HepG2 (cell line): ENCODE data around the gene MMD2. TPM values are rescaled to one million over a fixed set of nuclear protein-coding genes. Genes with fewer than 3 reads are reported as not detected.

Source experiments
- ATF7-NPFF ChIP-seq: sonication (generic); formaldehyde crosslinking; IDR thresholded peaks from 2 replicates; pipeline ENCODE4 v1.8.1; 2023; ENCODE audit warnings: mild to moderate bottlenecking, low read depth, missing genetic modification reagents, moderate library complexity
- CEBPB ChIP-seq: IDR thresholded peaks from 2 replicates; pipeline ENCODE4 v1.6.1; 2011; ENCODE audit warnings: low read depth, low read length, improper control_type of control experiment, borderline replicate concordance
- EHMT2 ChIP-seq: fragments of 200-600 bp; sonication (generic); IDR thresholded peaks from 2 replicates; pipeline ENCODE4 v1.7.0; 2017; ENCODE audit warnings: antibody characterized with exemption, low read depth, low read length, borderline replicate concordance
- FOXK1 ChIP-seq: sonication (generic); formaldehyde crosslinking; IDR thresholded peaks from 2 replicates; pipeline ENCODE4 v1.4.0; 2020; ENCODE audit warnings: low read depth, missing genetic modification reagents, borderline replicate concordance
- HDAC2 ChIP-seq: sonication (generic); formaldehyde crosslinking; IDR thresholded peaks from 2 replicates; pipeline ENCODE4 v1.4.0; 2020; ENCODE audit warnings: missing genetic modification reagents
- POLR2AphosphoS2 ChIP-seq: IDR thresholded peaks from 2 replicates; pipeline ENCODE4 v1.6.1; 2011; ENCODE audit warnings: low read depth, low read length, improper control_type of control experiment
- RARA ChIP-seq: IDR thresholded peaks from 2 replicates; pipeline ENCODE4 v1.6.1; 2016; ENCODE audit warnings: missing genetic modification reagents, missing compliant biosample characterization
- RORA ChIP-seq: sonication (generic); formaldehyde crosslinking; IDR thresholded peaks from 2 replicates; pipeline ENCODE4 v1.5.0; 2020; ENCODE audit warnings: mild to moderate bottlenecking, missing genetic modification reagents, moderate library complexity
- SOX5 ChIP-seq: IDR thresholded peaks from 2 replicates; pipeline ENCODE4 v1.6.1; 2016; ENCODE audit warnings: borderline replicate concordance
- ZNF274 ChIP-seq: sonication (generic); formaldehyde crosslinking; IDR thresholded peaks from 2 replicates; pipeline ENCODE4 v1.5.1; 2020; ENCODE audit warnings: mild to moderate bottlenecking, missing genetic modification reagents
- ZNF382 ChIP-seq: sonication (generic); formaldehyde crosslinking; IDR thresholded peaks from 2 replicates; pipeline ENCODE4 v1.5.0; 2020; ENCODE audit warnings: missing genetic modification reagents, mild to moderate bottlenecking, borderline replicate concordance
- ZNF510 ChIP-seq: sonication (generic); formaldehyde crosslinking; IDR thresholded peaks from 2 replicates; pipeline ENCODE4 v1.4.0; 2020; ENCODE audit warnings: low read depth, mild to moderate bottlenecking, missing genetic modification reagents
- ZNF557 ChIP-seq: sonication (generic); formaldehyde crosslinking; IDR thresholded peaks from 2 replicates; pipeline ENCODE4 v1.4.0; 2020; ENCODE audit warnings: missing genetic modification reagents
- ZZZ3 ChIP-seq: sonication (generic); formaldehyde crosslinking; IDR thresholded peaks from 2 replicates; pipeline ENCODE4 v1.4.0; 2020; ENCODE audit warnings: missing genetic modification reagents, mild to moderate bottlenecking, borderline replicate concordance
- polyA plus RNA-seq, 8 experiments: library from polyadenylated mRNA; depleted of rRNA in 3 of 8; stranded (reverse) in 7 of 8; unstranded in 1 of 8; fragments of >200 nt; fragmentation: Illumina TruSeq in 4 of 8; extraction: Trizol in 4 of 8; gene quantifications; 2 replicates each; pipeline versions ENCODE4 v1.2.1 to v1.2.3, GENCODE V29; 2011 to 2016; ENCODE audit warnings: low read depth in 4 of 8, missing spikeins in 1 of 8, mixed read lengths in 1 of 8; ENCODE audit not compliant: insufficient read depth in 1 of 8
- total RNA-seq, 5 experiments: library from RNA; depleted of rRNA; stranded (reverse); fragments of >200 nt; fragmentation: Illumina TruSeq; extraction: Trizol; gene quantifications; 2 replicates each; pipeline ENCODE4 v1.2.3, GENCODE V29; 2016; ENCODE audit warnings: low read depth in 1 of 5
- TF ChIP-seq, protein P1 (sequence below): sonication (generic); formaldehyde crosslinking; IDR thresholded peaks from 2 replicates; pipeline ENCODE4 v1.4.0; 2020; ENCODE audit warnings: missing genetic modification reagents
- TF ChIP-seq, protein P2 (sequence below): sonication (generic); formaldehyde crosslinking; IDR thresholded peaks from 2 replicates; pipeline ENCODE4 v1.9.0; 2022; ENCODE audit warnings: missing genetic modification reagents, mild to moderate bottlenecking, borderline replicate concordance
- TF ChIP-seq, protein P3 (sequence below): sonication (generic); formaldehyde crosslinking; IDR thresholded peaks from 2 replicates; pipeline ENCODE4 v1.8.1; 2023; ENCODE audit warnings: missing genetic modification reagents, inconsistent platforms, borderline replicate concordance
- TF ChIP-seq, protein P4 (sequence below): sonication (generic); formaldehyde crosslinking; IDR thresholded peaks from 2 replicates; pipeline ENCODE4 v1.4.0; 2020; ENCODE audit warnings: missing genetic modification reagents
- TF ChIP-seq, protein P5 (sequence below): sonication (generic); formaldehyde crosslinking; IDR thresholded peaks from 2 replicates; pipeline ENCODE4 v1.5.0; 2020; ENCODE audit warnings: mild to moderate bottlenecking, missing genetic modification reagents

MMD2 gene
- total and polyA plus RNA-seq, 2 of the 13 experiments (the other 11 are each of a cell fraction or from before 2014, with no cell fraction given) = not detected

DNA sequence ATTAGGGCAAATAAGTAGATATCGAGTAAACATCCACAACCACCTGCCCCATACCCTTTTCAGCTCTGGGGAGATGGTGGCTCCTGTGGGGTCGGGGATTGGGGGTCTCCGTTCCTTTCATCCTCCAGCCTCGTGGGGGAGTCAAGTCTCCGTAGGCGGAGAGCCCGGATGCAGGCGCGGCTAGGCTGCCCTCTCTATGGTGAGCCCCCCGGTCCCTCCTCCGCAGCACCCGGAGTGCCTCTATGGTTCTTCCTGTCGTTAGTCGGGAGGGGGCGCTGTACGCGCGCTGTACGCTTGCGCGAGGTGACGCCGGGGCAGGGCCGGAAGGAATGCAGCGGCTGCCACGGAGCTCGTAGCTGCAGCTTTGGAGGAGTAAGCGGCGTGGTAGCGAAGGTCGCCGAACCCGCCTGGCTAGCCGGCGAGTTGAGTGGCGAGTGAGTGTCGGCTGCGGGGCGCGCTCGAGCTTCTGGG lies 14.8 kb upstream of the MMD2 start (continued):
- TF ChIP-seq EHMT2 = no peak
- no peak for TF ChIP-seq ZNF382
- TF ChIP-seq POLR2AphosphoS2 = no peak
- TF ChIP-seq, protein P1, sequence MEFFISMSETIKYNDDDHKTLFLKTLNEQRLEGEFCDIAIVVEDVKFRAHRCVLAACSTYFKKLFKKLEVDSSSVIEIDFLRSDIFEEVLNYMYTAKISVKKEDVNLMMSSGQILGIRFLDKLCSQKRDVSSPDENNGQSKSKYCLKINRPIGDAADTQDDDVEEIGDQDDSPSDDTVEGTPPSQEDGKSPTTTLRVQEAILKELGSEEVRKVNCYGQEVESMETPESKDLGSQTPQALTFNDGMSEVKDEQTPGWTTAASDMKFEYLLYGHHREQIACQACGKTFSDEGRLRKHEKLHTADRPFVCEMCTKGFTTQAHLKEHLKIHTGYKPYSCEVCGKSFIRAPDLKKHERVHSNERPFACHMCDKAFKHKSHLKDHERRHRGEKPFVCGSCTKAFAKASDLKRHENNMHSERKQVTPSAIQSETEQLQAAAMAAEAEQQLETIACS (CRISPR knock-in tag) = no peak
- peak; percentile 31; the same call in 1 of the 2 replicates for TF ChIP-seq ATF7-NPFF (CRISPR knock-in tag)
- TF ChIP-seq, protein P2, sequence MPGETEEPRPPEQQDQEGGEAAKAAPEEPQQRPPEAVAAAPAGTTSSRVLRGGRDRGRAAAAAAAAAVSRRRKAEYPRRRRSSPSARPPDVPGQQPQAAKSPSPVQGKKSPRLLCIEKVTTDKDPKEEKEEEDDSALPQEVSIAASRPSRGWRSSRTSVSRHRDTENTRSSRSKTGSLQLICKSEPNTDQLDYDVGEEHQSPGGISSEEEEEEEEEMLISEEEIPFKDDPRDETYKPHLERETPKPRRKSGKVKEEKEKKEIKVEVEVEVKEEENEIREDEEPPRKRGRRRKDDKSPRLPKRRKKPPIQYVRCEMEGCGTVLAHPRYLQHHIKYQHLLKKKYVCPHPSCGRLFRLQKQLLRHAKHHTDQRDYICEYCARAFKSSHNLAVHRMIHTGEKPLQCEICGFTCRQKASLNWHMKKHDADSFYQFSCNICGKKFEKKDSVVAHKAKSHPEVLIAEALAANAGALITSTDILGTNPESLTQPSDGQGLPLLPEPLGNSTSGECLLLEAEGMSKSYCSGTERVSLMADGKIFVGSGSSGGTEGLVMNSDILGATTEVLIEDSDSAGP (CRISPR knock-in tag) = peak; percentile 47; the same call in 1 of the 2 replicates
- TF ChIP-seq SOX5 (CRISPR knock-in tag) = no peak
- peak; percentile 41; the same call in 1 of the 2 replicates for TF ChIP-seq RARA (CRISPR knock-in tag)
- TF ChIP-seq RORA (CRISPR knock-in tag) = no peak
- 0 out of 2 replicates have a peak, but pooled peaks have one; percentile 34 for TF ChIP-seq ZZZ3 (CRISPR knock-in tag)
- no peak; the same call in 1 of the 2 replicates for TF ChIP-seq ZNF274 (CRISPR knock-in tag)
- TF ChIP-seq, protein P3, sequence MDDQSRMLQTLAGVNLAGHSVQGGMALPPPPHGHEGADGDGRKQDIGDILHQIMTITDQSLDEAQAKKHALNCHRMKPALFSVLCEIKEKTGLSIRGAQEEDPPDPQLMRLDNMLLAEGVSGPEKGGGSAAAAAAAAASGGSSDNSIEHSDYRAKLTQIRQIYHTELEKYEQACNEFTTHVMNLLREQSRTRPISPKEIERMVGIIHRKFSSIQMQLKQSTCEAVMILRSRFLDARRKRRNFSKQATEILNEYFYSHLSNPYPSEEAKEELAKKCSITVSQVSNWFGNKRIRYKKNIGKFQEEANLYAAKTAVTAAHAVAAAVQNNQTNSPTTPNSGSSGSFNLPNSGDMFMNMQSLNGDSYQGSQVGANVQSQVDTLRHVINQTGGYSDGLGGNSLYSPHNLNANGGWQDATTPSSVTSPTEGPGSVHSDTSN = 0 out of 2 replicates have a peak, but pooled peaks have one; percentile 32
- no peak for TF ChIP-seq CEBPB
- 0 out of 2 replicates have a peak, but pooled peaks have one; percentile 34 for TF ChIP-seq HDAC2 (CRISPR knock-in tag)
- TF ChIP-seq, protein P4, sequence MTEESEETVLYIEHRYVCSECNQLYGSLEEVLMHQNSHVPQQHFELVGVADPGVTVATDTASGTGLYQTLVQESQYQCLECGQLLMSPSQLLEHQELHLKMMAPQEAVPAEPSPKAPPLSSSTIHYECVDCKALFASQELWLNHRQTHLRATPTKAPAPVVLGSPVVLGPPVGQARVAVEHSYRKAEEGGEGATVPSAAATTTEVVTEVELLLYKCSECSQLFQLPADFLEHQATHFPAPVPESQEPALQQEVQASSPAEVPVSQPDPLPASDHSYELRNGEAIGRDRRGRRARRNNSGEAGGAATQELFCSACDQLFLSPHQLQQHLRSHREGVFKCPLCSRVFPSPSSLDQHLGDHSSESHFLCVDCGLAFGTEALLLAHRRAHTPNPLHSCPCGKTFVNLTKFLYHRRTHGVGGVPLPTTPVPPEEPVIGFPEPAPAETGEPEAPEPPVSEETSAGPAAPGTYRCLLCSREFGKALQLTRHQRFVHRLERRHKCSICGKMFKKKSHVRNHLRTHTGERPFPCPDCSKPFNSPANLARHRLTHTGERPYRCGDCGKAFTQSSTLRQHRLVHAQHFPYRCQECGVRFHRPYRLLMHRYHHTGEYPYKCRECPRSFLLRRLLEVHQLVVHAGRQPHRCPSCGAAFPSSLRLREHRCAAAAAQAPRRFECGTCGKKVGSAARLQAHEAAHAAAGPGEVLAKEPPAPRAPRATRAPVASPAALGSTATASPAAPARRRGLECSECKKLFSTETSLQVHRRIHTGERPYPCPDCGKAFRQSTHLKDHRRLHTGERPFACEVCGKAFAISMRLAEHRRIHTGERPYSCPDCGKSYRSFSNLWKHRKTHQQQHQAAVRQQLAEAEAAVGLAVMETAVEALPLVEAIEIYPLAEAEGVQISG (CRISPR knock-in tag) = peak; percentile 99
- TF ChIP-seq, protein P5, sequence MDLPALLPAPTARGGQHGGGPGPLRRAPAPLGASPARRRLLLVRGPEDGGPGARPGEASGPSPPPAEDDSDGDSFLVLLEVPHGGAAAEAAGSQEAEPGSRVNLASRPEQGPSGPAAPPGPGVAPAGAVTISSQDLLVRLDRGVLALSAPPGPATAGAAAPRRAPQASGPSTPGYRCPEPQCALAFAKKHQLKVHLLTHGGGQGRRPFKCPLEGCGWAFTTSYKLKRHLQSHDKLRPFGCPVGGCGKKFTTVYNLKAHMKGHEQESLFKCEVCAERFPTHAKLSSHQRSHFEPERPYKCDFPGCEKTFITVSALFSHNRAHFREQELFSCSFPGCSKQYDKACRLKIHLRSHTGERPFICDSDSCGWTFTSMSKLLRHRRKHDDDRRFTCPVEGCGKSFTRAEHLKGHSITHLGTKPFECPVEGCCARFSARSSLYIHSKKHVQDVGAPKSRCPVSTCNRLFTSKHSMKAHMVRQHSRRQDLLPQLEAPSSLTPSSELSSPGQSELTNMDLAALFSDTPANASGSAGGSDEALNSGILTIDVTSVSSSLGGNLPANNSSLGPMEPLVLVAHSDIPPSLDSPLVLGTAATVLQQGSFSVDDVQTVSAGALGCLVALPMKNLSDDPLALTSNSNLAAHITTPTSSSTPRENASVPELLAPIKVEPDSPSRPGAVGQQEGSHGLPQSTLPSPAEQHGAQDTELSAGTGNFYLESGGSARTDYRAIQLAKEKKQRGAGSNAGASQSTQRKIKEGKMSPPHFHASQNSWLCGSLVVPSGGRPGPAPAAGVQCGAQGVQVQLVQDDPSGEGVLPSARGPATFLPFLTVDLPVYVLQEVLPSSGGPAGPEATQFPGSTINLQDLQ = 0 out of 2 replicates have a peak, but pooled peaks have one; percentile 3
- no peak for TF ChIP-seq FOXK1 (CRISPR knock-in tag)
- TF ChIP-seq ZNF510 = no peak
- TF ChIP-seq ZNF557 (CRISPR knock-in tag) = no peak
